IMR-90 (cell line): Measurements from ENCODE around the gene FICD. TPM values are rescaled to one million over a fixed set of nuclear protein-coding genes. Genes with fewer than 3 reads are reported as not detected.

Experiments used
- ATAC-seq: fragments of 200-7000 bp; cut with Tn5 transposase; 2 replicates; pipeline ENCODE4 v1.9.1; 2020; ENCODE audit warnings: low read depth, mild to moderate bottlenecking, moderate library complexity
- BruUV-seq: library from RNA; stranded (reverse); fragments of 400-500 nt; replicated peaks from 2 replicates; lab custom pipeline; 2021; lab: Mats Ljungman, UMichigan
- CTCF ChIA-PET: fragments of 300-600 bp; formaldehyde crosslinking; extraction: SDS; loops from one replicate; lab custom pipeline; 2021; ENCODE audit warnings: antibody characterized with exemption; lab: Yijun Ruan, JAX
- POLR2A ChIA-PET: fragments of 300-600 bp; sonication (Branson Sonifier 250); formaldehyde crosslinking; loops from one replicate; lab custom pipeline; 2022; ENCODE audit warnings: antibody characterized with exemption; ENCODE audit not compliant: unreplicated experiment; lab: Charles Lee
- DNase-seq: peaks from one replicate; pipeline ENCODE4 v3.0.0; 2013
- H2AFZ ChIP-seq: replicated peaks from 2 replicates; pipeline ENCODE3; 2013; ENCODE audit warnings: low read length, mild to moderate bottlenecking; ENCODE audit not compliant: poor library complexity
- H2AK5ac ChIP-seq: 2 replicates; pipeline ENCODE4 v1.6.1; 2013; ENCODE audit warnings: low read depth, low read length, inconsistent platforms
- H2AK9ac ChIP-seq: replicated peaks from 2 replicates; pipeline ENCODE3; 2013; ENCODE audit warnings: mild to moderate bottlenecking, low read depth, low read length, moderate library complexity; ENCODE audit not compliant: poor library complexity
- H2BK120ac ChIP-seq: 2 replicates; pipeline ENCODE4 v1.6.1; 2013; ENCODE audit warnings: low read depth, low read length, inconsistent platforms
- H2BK15ac ChIP-seq: 3 replicates; pipeline ENCODE4 v1.6.1; 2013; ENCODE audit warnings: low read depth, low read length, inconsistent platforms
- H2BK20ac ChIP-seq: 2 replicates; pipeline ENCODE4 v1.6.1; 2013; ENCODE audit warnings: low read depth, mild to moderate bottlenecking, inconsistent platforms, low read length, moderate library complexity
- H2BK5ac ChIP-seq: 2 replicates; pipeline ENCODE4 v1.6.1; 2013; ENCODE audit warnings: mild to moderate bottlenecking, low read depth, low read length, inconsistent platforms; ENCODE audit not compliant: poor library complexity, severe bottlenecking
- H3K14ac ChIP-seq: replicated peaks from 2 replicates; pipeline ENCODE4 v1.6.1; 2013; ENCODE audit warnings: low read depth, low read length, inconsistent platforms
- H3K18ac ChIP-seq: 2 replicates; pipeline ENCODE4 v1.6.1; 2013; ENCODE audit warnings: low read depth, low read length, control low read depth
- H3K23ac ChIP-seq: 2 replicates; pipeline ENCODE4 v1.6.1; 2013; ENCODE audit warnings: low read depth, low read length, inconsistent platforms
- H3K27ac ChIP-seq: 2 replicates; pipeline ENCODE4 v1.5.1; 2013; ENCODE audit warnings: mild to moderate bottlenecking, control low read depth, low read length; ENCODE audit not compliant: insufficient read depth
- H3K27me3 ChIP-seq: 2 replicates; pipeline ENCODE4 v1.6.1; 2013; ENCODE audit warnings: low read length; ENCODE audit not compliant: control insufficient read depth, insufficient read depth
- H3K36me3 ChIP-seq: 2 replicates; pipeline ENCODE4 v1.6.1; 2013; ENCODE audit warnings: low read length, mixed read lengths; ENCODE audit not compliant: control insufficient read depth, insufficient read depth
- H3K4ac ChIP-seq: 2 replicates; pipeline ENCODE4 v1.6.1; 2013; ENCODE audit warnings: low read depth, low read length, inconsistent platforms
- H3K4me1 ChIP-seq: 2 replicates; pipeline ENCODE4 v1.6.1; 2013; ENCODE audit warnings: low read length, mixed read lengths; ENCODE audit not compliant: control insufficient read depth, insufficient read depth
- H3K4me2 ChIP-seq: 2 replicates; pipeline ENCODE4 v1.6.1; 2013; ENCODE audit warnings: low read depth, mild to moderate bottlenecking, control low read depth, low read length, moderate library complexity
- H3K4me3 ChIP-seq: 2 replicates; pipeline ENCODE4 v1.5.1; 2013; ENCODE audit warnings: low read depth, mild to moderate bottlenecking, control low read depth, low read length, moderate library complexity; ENCODE audit not compliant: insufficient read depth
- H3K56ac ChIP-seq: 2 replicates; pipeline ENCODE4 v1.6.1; 2013; ENCODE audit warnings: low read length, inconsistent platforms; ENCODE audit not compliant: insufficient read depth; ENCODE audit errors: extremely low read depth
- H3K79me1 ChIP-seq, 2 experiments: 2 replicates each; pipeline ENCODE4 v1.6.1; 2013; ENCODE audit warnings: low read length in 2 of 2, inconsistent platforms in 1 of 2, low read depth in 1 of 2
- H3K9ac ChIP-seq: 2 replicates; pipeline ENCODE4 v1.6.1; 2013; ENCODE audit warnings: low read depth, low read length, control low read depth
- H3K9me1 ChIP-seq: 2 replicates; pipeline ENCODE4 v1.6.1; 2013; ENCODE audit warnings: low read length, inconsistent platforms; ENCODE audit not compliant: insufficient read depth
- H3K9me3 ChIP-seq: 2 replicates; pipeline ENCODE4 v1.6.1; 2013; ENCODE audit warnings: low read length; ENCODE audit not compliant: control insufficient read depth, insufficient read depth
- H4K20me1 ChIP-seq: 2 replicates; pipeline ENCODE4 v1.6.1; 2013; ENCODE audit warnings: low read length, inconsistent platforms; ENCODE audit not compliant: insufficient read depth
- H4K5ac ChIP-seq: 2 replicates; pipeline ENCODE4 v1.6.1; 2013; ENCODE audit warnings: mild to moderate bottlenecking, low read depth, low read length, control low read depth
- H4K8ac ChIP-seq, 2 experiments: 2 replicates each; pipeline ENCODE4 v1.6.1; 2013; ENCODE audit warnings: low read depth in 2 of 2, low read length in 2 of 2, control low read depth in 1 of 2, inconsistent platforms in 1 of 2
- H4K91ac ChIP-seq: 2 replicates; pipeline ENCODE4 v1.6.1; 2013; ENCODE audit warnings: low read depth, low read length, inconsistent platforms; ENCODE audit not compliant: insufficient read depth
- BHLHE40 ChIP-seq: fragments of 150-350 bp; IDR thresholded peaks from 2 replicates; pipeline ENCODE4 v1.6.1; 2016; ENCODE audit warnings: mild to moderate bottlenecking, low read depth, low read length
- CEBPB ChIP-seq: IDR thresholded peaks from 2 replicates; pipeline ENCODE4 v1.6.1; 2012; ENCODE audit warnings: low read depth, low read length, improper control_type of control experiment
- CHD1 ChIP-seq: IDR thresholded peaks from 2 replicates; pipeline ENCODE4 v1.6.1; 2012; ENCODE audit warnings: low read depth, low read length, improper control_type of control experiment
- FOS ChIP-seq: fragments of 150-350 bp; IDR thresholded peaks from 2 replicates; pipeline ENCODE4 v1.6.1; 2016; ENCODE audit warnings: low read depth, low read length
- MAFK ChIP-seq: IDR thresholded peaks from 2 replicates; pipeline ENCODE4 v1.6.1; 2012; ENCODE audit warnings: low read depth, low read length, improper control_type of control experiment
- MAZ ChIP-seq: IDR thresholded peaks from 2 replicates; pipeline ENCODE4 v1.6.1; 2012; ENCODE audit warnings: low read depth, mild to moderate bottlenecking, low read length, improper control_type of control experiment, moderate library complexity, borderline replicate concordance
- MXI1 ChIP-seq: IDR thresholded peaks from 2 replicates; pipeline ENCODE4 v1.6.1; 2012; ENCODE audit warnings: low read depth, mild to moderate bottlenecking, low read length, moderate library complexity, borderline replicate concordance
- NFE2L2 ChIP-seq: fragments of 150-350 bp; IDR thresholded peaks from 2 replicates; pipeline ENCODE4 v1.6.1; 2016; ENCODE audit warnings: low read depth, mild to moderate bottlenecking, low read length
- POLR2A ChIP-seq: IDR thresholded peaks from 2 replicates; pipeline ENCODE4 v1.6.1; 2012; ENCODE audit warnings: mild to moderate bottlenecking, low read depth, low read length
- RAD21 ChIP-seq: IDR thresholded peaks from 2 replicates; pipeline ENCODE4 v1.6.1; 2012; ENCODE audit warnings: low read length, improper control_type of control experiment
- RFX5 ChIP-seq: IDR thresholded peaks from 2 replicates; pipeline ENCODE4 v1.8.0; 2012; ENCODE audit warnings: low read depth, mild to moderate bottlenecking, low read length, moderate library complexity
- WGBS, 2 experiments: methylation state at CpG; one replicate each; pipeline versions ENCODE4 v1.1.5 to v1.1.7; 2013; ENCODE audit warnings: missing lambda C conversion rate in 2 of 2; ENCODE audit not compliant: insufficient read length in 1 of 2; ENCODE audit errors: extremely low coverage in 2 of 2; 5-methylcytosine and 5-hydroxymethylcytosine counted together
- dilution Hi-C: fragments of 300-500 bp; cut with HindIII; formaldehyde crosslinking; loops from one replicate; pipeline ENCODE4 v1.14.3; 2018; ENCODE audit warnings: low sequenced_read_pairs; ENCODE audit not compliant: unreplicated experiment
- in situ Hi-C: fragments of 300-500 bp; cut with MboI; formaldehyde crosslinking; loops from 3 replicates; pipeline ENCODE4 v1.14.3; 2019; ENCODE audit warnings: low sequenced_read_pairs, inconsistent platforms, mixed read lengths
- intact Hi-C: fragments of 100-400 bp; cut with micrococcal nuclease; formaldehyde crosslinking; loops from 2 replicates; pipeline ENCODE4 v1.10.0; 2022
- polyA plus RNA-seq, 3 experiments: library from polyadenylated mRNA; depleted of rRNA; stranded (reverse); fragments of >200 nt; gene quantifications; 2 replicates each; pipeline ENCODE4 v1.2.3, GENCODE V29; 2012; ENCODE audit warnings: low replicate concordance in 1 of 3
- total RNA-seq: library from RNA; depleted of rRNA; stranded (reverse); fragments of >200 nt; gene quantifications from 2 replicates; pipeline ENCODE4 v1.2.3, GENCODE V29; 2012
- TF ChIP-seq, protein P1 (sequence below): fragments of 150-350 bp; IDR thresholded peaks from 2 replicates; pipeline ENCODE4 v1.6.1; 2017; ENCODE audit warnings: mild to moderate bottlenecking, antibody characterized with exemption, low read length, low read depth

FICD gene
- total and polyA plus RNA-seq, 2 of the 4 experiments (the other 2 are of a cell fraction): 4.0 to 11.3 TPM

DNA sequence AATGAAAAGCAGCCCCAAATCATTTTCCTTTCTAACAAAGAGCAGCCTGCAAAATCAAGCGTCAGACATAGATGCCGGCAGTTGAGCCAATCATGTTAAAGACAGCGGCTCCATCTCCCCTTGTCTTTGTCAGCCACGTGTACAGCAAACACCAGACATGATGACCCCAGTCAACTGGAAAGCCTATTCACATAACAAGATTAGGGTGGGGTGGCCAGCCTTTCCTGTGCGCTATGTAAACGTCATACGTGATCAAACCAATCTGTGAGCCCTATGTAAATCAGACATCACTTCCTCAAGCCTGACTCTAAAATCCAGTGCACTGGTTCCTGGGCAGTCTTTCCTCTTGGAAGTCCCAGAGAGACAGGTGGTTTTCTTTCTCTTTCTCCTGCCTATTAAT, 9.9 kb upstream of the FICD start:
- no peak overlapping the region for H4K8ac ChIP-seq
- H3K56ac ChIP-seq: no peak overlapping the region
- no peak overlapping the region for H2AK9ac ChIP-seq
- H2AFZ ChIP-seq: no peak overlapping the region
- no peak for DNase-seq
- no CpG with 5 or more reads among the region's 7 CpGs for WGBS, 2 experiments
- ChIA-PET CTCF (no interaction called here), POLR2A (no interaction called here)
- H2BK120ac ChIP-seq: no peak overlapping the region
- H3K14ac ChIP-seq: no peak overlapping the region
- no peak overlapping the region for H4K91ac ChIP-seq
- no peaks in the 10 kb centered on the region for H3K9me3 ChIP-seq
- H2BK15ac ChIP-seq: no peak overlapping the region
- no peak overlapping the region for H2BK20ac ChIP-seq
- no TSS peak for BruUV-seq
- in situ Hi-C loops: loop anchor here (25.0 kb wide), 1 partner anchor 818 kb away; the partner anchor contains the start of gene PWP1
- H3K4ac ChIP-seq: no peak overlapping the region
- no peak overlapping the region for H4K5ac ChIP-seq
- no peaks in the 10 kb centered on the region for H3K36me3 ChIP-seq
- H3K9me1 ChIP-seq: no peaks in the 10 kb centered on the region
- H3K4me2 ChIP-seq: no peak overlapping the region
- no peak overlapping the region for H3K9ac ChIP-seq
- H3K27ac ChIP-seq: no peak overlapping the region
- no peaks in the 10 kb centered on the region for H3K79me1 ChIP-seq
- no peaks in the 10 kb centered on the region for H4K20me1 ChIP-seq
- TF ChIP-seq MXI1 (no peak), POLR2A (no peak), MAFK (no peak), FOS (no peak), CHD1 (no peak), MAZ (no peak), BHLHE40 (no peak), NFE2L2 (no peak), RAD21 (no peak), RFX5 (no peak), CEBPB (no peak)
- TF ChIP-seq, protein P1, sequence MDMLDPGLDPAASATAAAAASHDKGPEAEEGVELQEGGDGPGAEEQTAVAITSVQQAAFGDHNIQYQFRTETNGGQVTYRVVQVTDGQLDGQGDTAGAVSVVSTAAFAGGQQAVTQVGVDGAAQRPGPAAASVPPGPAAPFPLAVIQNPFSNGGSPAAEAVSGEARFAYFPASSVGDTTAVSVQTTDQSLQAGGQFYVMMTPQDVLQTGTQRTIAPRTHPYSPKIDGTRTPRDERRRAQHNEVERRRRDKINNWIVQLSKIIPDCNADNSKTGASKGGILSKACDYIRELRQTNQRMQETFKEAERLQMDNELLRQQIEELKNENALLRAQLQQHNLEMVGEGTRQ: no peak
- no peak overlapping the region for H2BK5ac ChIP-seq
- ATAC-seq: no peak
- no peaks in the 10 kb centered on the region for H3K4me1 ChIP-seq
- intact Hi-C loops: no loop called here
- dilution Hi-C loops: no loop called here
- no peaks in the 10 kb centered on the region for H3K27me3 ChIP-seq
- H3K23ac ChIP-seq: no peak overlapping the region
- H3K4me3 ChIP-seq: no peak overlapping the region
- H2AK5ac ChIP-seq: no peak overlapping the region
- H3K18ac ChIP-seq: no peak overlapping the region
